ENCODE data around the gene RASD1. TPM values are rescaled to one million over a fixed set of nuclear protein-coding genes. Genes with fewer than 3 reads are reported as not detected.

RASD1 gene
- total and polyA plus RNA-seq, 2 of the 4 experiments (the other 2 are of a cell fraction), result 0.54 to 1.8 TPM

GRCh38 chr17:17533901-17534441 is 37.8 kb upstream of the RASD1 start:
- no peak overlapping the region for H3K23ac ChIP-seq (ENCODE audit: low read depth, low read length)
- ATAC-seq (ENCODE audit: low read depth) (no peak), DNase-seq (no peak)
- H2BK120ac ChIP-seq (ENCODE audit: low read depth, low read length), result no peak overlapping the region
- H2BK20ac ChIP-seq (ENCODE audit: low read depth, low read length), result no peak overlapping the region
- in situ Hi-C loops (cut with MboI; ENCODE audit: low sequenced_read_pairs) (no loop called here), intact Hi-C loops (cut with micrococcal nuclease) (no loop called here), dilution Hi-C loops (cut with HindIII; ENCODE audit: low sequenced_read_pairs, unreplicated experiment) (no loop called here)
- H3K79me1 ChIP-seq (ENCODE audit: low read depth in 1 of 2, low read length in 2 of 2), result 0 out of 4 replicates have a peak, but pooled peaks cover 0 to 3% of the 10 kb centered on the region in 2 experiments
- no peak overlapping the region for H3K56ac ChIP-seq (ENCODE audit: extremely low read depth, insufficient read depth, low read length)
- no peak overlapping the region for H4K5ac ChIP-seq (ENCODE audit: low read depth, low read length)
- H3K4me3 ChIP-seq (ENCODE audit: insufficient read depth, low read depth, low read length), result no peak overlapping the region
- H2BK5ac ChIP-seq (ENCODE audit: low read depth, low read length, poor library complexity, severe bottlenecking), result no peak overlapping the region
- H3K9ac ChIP-seq (ENCODE audit: low read depth, low read length), result no peak overlapping the region
- no peak overlapping the region for H2AK9ac ChIP-seq (replicated peaks; ENCODE audit: low read depth, low read length, poor library complexity)
- H2AK5ac ChIP-seq (ENCODE audit: low read depth, low read length), result no peak overlapping the region
- H3K4me1 ChIP-seq (ENCODE audit: control insufficient read depth, insufficient read depth, low read length), result peaks cover 8% of the 10 kb centered on the region; the same call in 1 of the 2 replicates
- no peak overlapping the region for H2AFZ ChIP-seq (replicated peaks; ENCODE audit: low read length, poor library complexity)
- CTCF ChIA-PET, result no interaction called here
- no peak overlapping the region for H3K18ac ChIP-seq (ENCODE audit: low read depth, low read length)
- no CpG with 5 or more reads among the region's 3 CpGs for WGBS, 2 experiments (ENCODE audit: extremely low coverage in 2 of 2, insufficient read length in 1 of 2)
- no peak overlapping the region for H4K91ac ChIP-seq (ENCODE audit: insufficient read depth, low read depth, low read length)
- no peaks in the 10 kb centered on the region for H3K36me3 ChIP-seq (ENCODE audit: control insufficient read depth, insufficient read depth, low read length)
- no peak overlapping the region for H4K8ac ChIP-seq (ENCODE audit: low read depth in 2 of 2, low read length in 2 of 2)
- H3K9me1 ChIP-seq (ENCODE audit: insufficient read depth, low read length), result no peaks in the 10 kb centered on the region
- no peaks in the 10 kb centered on the region for H3K27me3 ChIP-seq (ENCODE audit: control insufficient read depth, insufficient read depth, low read length)
- no peaks in the 10 kb centered on the region for H4K20me1 ChIP-seq (ENCODE audit: insufficient read depth, low read length)
- no peak overlapping the region for H3K4ac ChIP-seq (ENCODE audit: low read depth, low read length)
- no peak for TF ChIP-seq FOS (IDR thresholded peaks at IDR 0.05; ENCODE audit: low read depth, low read length)
- no peak for TF ChIP-seq RFX5 (IDR thresholded peaks at IDR 0.05; ENCODE audit: low read depth, low read length)
- no peak for TF ChIP-seq CHD1 (IDR thresholded peaks at IDR 0.05; ENCODE audit: low read depth, low read length)
- TF ChIP-seq MAZ (IDR thresholded peaks at IDR 0.05; ENCODE audit: borderline replicate concordance, low read depth, low read length), result no peak
- no peak for TF ChIP-seq MAFK (IDR thresholded peaks at IDR 0.05; ENCODE audit: low read depth, low read length)
- no peak for TF ChIP-seq NFE2L2 (IDR thresholded peaks at IDR 0.05; ENCODE audit: low read depth, low read length)
- no peak for TF ChIP-seq MXI1 (IDR thresholded peaks at IDR 0.05; ENCODE audit: borderline replicate concordance, low read depth, low read length)
- TF ChIP-seq, protein P1, sequence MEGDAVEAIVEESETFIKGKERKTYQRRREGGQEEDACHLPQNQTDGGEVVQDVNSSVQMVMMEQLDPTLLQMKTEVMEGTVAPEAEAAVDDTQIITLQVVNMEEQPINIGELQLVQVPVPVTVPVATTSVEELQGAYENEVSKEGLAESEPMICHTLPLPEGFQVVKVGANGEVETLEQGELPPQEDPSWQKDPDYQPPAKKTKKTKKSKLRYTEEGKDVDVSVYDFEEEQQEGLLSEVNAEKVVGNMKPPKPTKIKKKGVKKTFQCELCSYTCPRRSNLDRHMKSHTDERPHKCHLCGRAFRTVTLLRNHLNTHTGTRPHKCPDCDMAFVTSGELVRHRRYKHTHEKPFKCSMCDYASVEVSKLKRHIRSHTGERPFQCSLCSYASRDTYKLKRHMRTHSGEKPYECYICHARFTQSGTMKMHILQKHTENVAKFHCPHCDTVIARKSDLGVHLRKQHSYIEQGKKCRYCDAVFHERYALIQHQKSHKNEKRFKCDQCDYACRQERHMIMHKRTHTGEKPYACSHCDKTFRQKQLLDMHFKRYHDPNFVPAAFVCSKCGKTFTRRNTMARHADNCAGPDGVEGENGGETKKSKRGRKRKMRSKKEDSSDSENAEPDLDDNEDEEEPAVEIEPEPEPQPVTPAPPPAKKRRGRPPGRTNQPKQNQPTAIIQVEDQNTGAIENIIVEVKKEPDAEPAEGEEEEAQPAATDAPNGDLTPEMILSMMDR (conservative IDR thresholded peaks at IDR 0.05; ENCODE audit: low read depth, low read length), result no peak
- TF ChIP-seq BHLHE40 (IDR thresholded peaks at IDR 0.05; ENCODE audit: low read depth, low read length), result no peak
- no peak for TF ChIP-seq SMC3 (IDR thresholded peaks at IDR 0.05; ENCODE audit: low read depth, low read length)
- BruUV-seq (replicated peaks), result no TSS peak
- H3K4me2 ChIP-seq (ENCODE audit: low read depth, low read length), result no peak overlapping the region
- no peak overlapping the region for H2BK15ac ChIP-seq (ENCODE audit: low read depth, low read length)
- H3K9me3 ChIP-seq (ENCODE audit: control insufficient read depth, insufficient read depth, low read length), result no peaks in the 10 kb centered on the region
- H3K27ac ChIP-seq (ENCODE audit: insufficient read depth, low read length), result no peak overlapping the region
- H3K14ac ChIP-seq (replicated peaks; ENCODE audit: low read depth, low read length), result no peak overlapping the region
- POLR2A ChIA-PET (ENCODE audit: unreplicated experiment), result no interaction called here
